ENCODE measurements around the gene ESCO1. TPM values are rescaled to one million over a fixed set of nuclear protein-coding genes. Genes with fewer than 3 reads are reported as not detected.

Gene ESCO1
- total and polyA plus RNA-seq, 2 of the 13 experiments (the other 11 are each of a cell fraction or from before 2014, with no cell fraction given) = 6.3 to 19.4 TPM

DNA sequence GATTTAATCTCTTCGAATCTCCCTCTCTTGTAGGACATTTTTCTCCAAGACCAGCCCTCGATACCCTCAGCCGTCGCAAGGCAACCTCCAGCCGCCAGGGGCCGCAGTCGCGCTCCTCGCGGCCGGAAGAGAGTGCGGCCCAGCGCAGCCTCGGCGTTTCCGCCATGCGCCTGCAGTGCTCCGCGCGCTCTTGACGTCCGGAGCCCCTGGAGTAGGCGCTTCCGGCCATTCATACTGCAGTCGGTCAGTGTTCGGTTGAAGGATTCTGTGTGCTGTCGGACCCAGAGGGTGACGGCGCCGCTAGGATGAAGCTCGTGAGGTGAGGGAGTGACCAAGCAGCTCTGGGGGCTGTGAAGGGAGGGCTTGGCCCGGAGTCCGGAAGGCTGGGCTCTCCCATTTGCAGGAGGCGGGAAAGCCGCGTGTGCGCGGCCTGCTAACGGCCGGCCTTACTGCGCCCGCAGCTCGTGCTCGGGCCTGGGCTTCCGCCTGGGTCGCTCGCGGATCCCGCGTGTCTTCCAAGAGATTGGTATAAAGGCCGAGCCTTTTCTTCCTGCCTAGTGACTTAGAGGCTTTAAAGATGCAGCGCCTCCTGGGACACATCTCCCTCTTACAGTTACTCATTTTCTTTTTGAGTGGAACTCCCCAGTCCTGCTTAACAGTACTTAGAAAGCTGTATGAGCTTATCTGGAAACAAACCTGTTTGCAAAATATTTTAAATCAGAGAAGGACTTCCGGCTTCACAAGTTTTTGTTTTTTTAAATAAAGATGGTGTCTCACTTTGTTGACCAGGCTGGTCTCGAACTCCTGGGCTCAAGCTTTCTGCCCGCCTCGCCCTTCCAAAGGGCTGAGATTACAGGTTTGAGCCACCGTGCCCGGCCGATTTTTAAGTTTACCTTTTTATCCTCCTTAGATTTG, 11.9 kb upstream of the ESCO1 start, which contains the start of gene SNRPD1 (continued):
- TF ChIP-seq ZNF414 (CRISPR knock-in tag; IDR thresholded peaks at IDR 0.05) = peak; percentile 89
- peak; percentile 93; the same call in 1 of the 2 replicates for TF ChIP-seq HOXA5 (CRISPR knock-in tag; IDR thresholded peaks at IDR 0.05)
- TF ChIP-seq KMT2A (CRISPR knock-in tag; IDR thresholded peaks at IDR 0.05) = peak; percentile 97
- peak; percentile 40; the same call in 1 of the 2 replicates for TF ChIP-seq NFYC (CRISPR knock-in tag; IDR thresholded peaks at IDR 0.05)
- peak; percentile 88 for TF ChIP-seq ZNF761 (CRISPR knock-in tag; conservative IDR thresholded peaks at IDR 0.05)
- TF ChIP-seq BCL6 (CRISPR knock-in tag; IDR thresholded peaks at IDR 0.05) = peak; percentile 60
- no peak for TF ChIP-seq MEIS1 (CRISPR knock-in tag; IDR thresholded peaks at IDR 0.05; ENCODE audit: borderline replicate concordance)
- TF ChIP-seq BORCS8-MEF2B (CRISPR knock-in tag; IDR thresholded peaks at IDR 0.05) = peak; percentile 92
- no peak; the same call in 1 of the 2 replicates for TF ChIP-seq ZXDC (CRISPR knock-in tag; IDR thresholded peaks at IDR 0.05)
- TF ChIP-seq, protein P1, sequence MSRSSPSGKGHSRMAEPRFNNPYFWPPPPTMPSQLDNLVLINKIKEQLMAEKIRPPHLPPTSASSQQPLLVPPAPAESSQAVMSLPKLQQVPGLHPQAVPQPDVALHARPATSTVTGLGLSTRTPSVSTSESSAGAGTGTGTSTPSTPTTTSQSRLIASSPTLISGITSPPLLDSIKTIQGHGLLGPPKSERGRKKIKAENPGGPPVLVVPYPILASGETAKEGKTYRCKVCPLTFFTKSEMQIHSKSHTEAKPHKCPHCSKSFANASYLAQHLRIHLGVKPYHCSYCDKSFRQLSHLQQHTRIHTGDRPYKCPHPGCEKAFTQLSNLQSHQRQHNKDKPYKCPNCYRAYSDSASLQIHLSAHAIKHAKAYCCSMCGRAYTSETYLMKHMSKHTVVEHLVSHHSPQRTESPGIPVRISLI (CRISPR knock-in tag; IDR thresholded peaks at IDR 0.05; ENCODE audit: borderline replicate concordance) = peak; percentile 66; the same call in 1 of the 2 replicates
- peak; percentile 54 for TF ChIP-seq ZNF629 (CRISPR knock-in tag; conservative IDR thresholded peaks at IDR 0.05)
- peak; percentile 98; the same call in 1 of the 2 replicates for TF ChIP-seq SPEN (CRISPR knock-in tag; IDR thresholded peaks at IDR 0.05; ENCODE audit: low read depth)
- no peak; the same call in 1 of the 2 replicates for TF ChIP-seq ZNF773 (CRISPR knock-in tag; IDR thresholded peaks at IDR 0.05; ENCODE audit: borderline replicate concordance)
- no peak for TF ChIP-seq CEBPZ (IDR thresholded peaks at IDR 0.05; ENCODE audit: low read length)
- TF ChIP-seq ZNF691 (CRISPR knock-in tag; IDR thresholded peaks at IDR 0.05; ENCODE audit: borderline replicate concordance, low read depth) = peak; percentile 98
- TF ChIP-seq ASH2L (IDR thresholded peaks at IDR 0.05; ENCODE audit: insufficient read length, low read depth, low read length) = peak; percentile 95
- no peak for TF ChIP-seq SOX6 (IDR thresholded peaks at IDR 0.05)
- peak; percentile 78 for TF ChIP-seq SOX6 (CRISPR knock-in tag; IDR thresholded peaks at IDR 0.05)
